ENCODE data around the gene CDPF1.

- TF ChIP-seq CTCF (conservative IDR thresholded peaks at IDR 0.05 in 1 of 2, IDR thresholded peaks at IDR 0.05 in 1 of 2; ENCODE audit: extremely low read depth in 1 of 2, insufficient read depth in 1 of 2, low read depth in 1 of 2, low read length in 2 of 2) (no peak), EZH2 (IDR thresholded peaks at IDR 0.05; ENCODE audit: borderline replicate concordance, low read length) (no peak)
These were observed 25.8 kb downstream of the CDPF1 start for GRCh38 chr22:46224044-46224897.
